Mucosa of rectum (tissue), 2 donors: Measurements from ENCODE around the gene CLRN1.
"Not testable (repeated sequence)": the region's sequence is repeated elsewhere in the genome, so short reads cannot be mapped to it uniquely, and the experiment has no call there.

Experiments
- H3K27ac ChIP-seq, 2 donors: one replicate each; pipeline ENCODE4 v1.7.0; 2013; ENCODE audit warnings: inconsistent platforms in 2 of 2, low read depth in 2 of 2, low read length in 2 of 2
- H3K27me3 ChIP-seq, 2 donors: one replicate each; pipeline ENCODE4 v1.7.0; 2013; ENCODE audit warnings: low read length in 2 of 2; ENCODE audit not compliant: control insufficient read depth in 2 of 2, insufficient read depth in 2 of 2
- H3K36me3 ChIP-seq, 2 donors: one replicate each; pipeline ENCODE4 v1.7.0; 2013; ENCODE audit warnings: low read length in 2 of 2; ENCODE audit not compliant: control insufficient read depth in 2 of 2, insufficient read depth in 2 of 2
- H3K4me1 ChIP-seq, 2 donors: one replicate each; pipeline ENCODE4 v1.7.0; 2013; ENCODE audit warnings: low read length in 2 of 2, mild to moderate bottlenecking in 1 of 2; ENCODE audit not compliant: control insufficient read depth in 2 of 2, insufficient read depth in 2 of 2
- H3K4me3 ChIP-seq, 2 donors: one replicate each; pipeline ENCODE4 v1.7.0; 2013; ENCODE audit warnings: low read length in 2 of 2
- H3K9ac ChIP-seq, 2 donors: one replicate each; pipeline ENCODE4 v1.7.0; 2013; ENCODE audit warnings: low read length in 2 of 2, low read depth in 1 of 2, mild to moderate bottlenecking in 1 of 2
- H3K9me3 ChIP-seq, 2 donors: one replicate each; pipeline ENCODE4 v1.7.0; 2013; ENCODE audit warnings: low read length in 2 of 2; ENCODE audit not compliant: control insufficient read depth in 2 of 2
- donor health status: healthy.
- donor health status: Normal muscosa, but diverticular disease.

The CLRN1 gene

GRCh38 chr3:151003768-151004134, 31.2 kb upstream of the CLRN1 start:
- Histone ChIP-seq H3K27ac (no peak overlapping the region), H3K4me3 (no peak overlapping the region), H3K36me3 (no peaks in the 10 kb centered on the region), H3K4me1 (no peaks in the 10 kb centered on the region), H3K9ac (no peak overlapping the region), H3K9me3 (no peaks in the 10 kb centered on the region), H3K27me3 (no peaks in the 10 kb centered on the region)

GRCh38 chr3:151003029-151003767, 30.7 kb upstream of the CLRN1 start:
- Histone ChIP-seq H3K9ac (no peak overlapping the region), H3K9me3 (no peaks in the 10 kb centered on the region), H3K27ac (no peak overlapping the region), H3K36me3 (no peaks in the 10 kb centered on the region), H3K27me3 (no peaks in the 10 kb centered on the region), H3K4me1 (no peaks in the 10 kb centered on the region), H3K4me3 (no peak overlapping the region)

- Histone ChIP-seq H3K36me3 (no peaks in the 10 kb centered on the region), H3K9ac (no peak overlapping the region), H3K4me3 (no peak overlapping the region), H3K4me1 (no peaks in the 10 kb centered on the region), H3K27me3 (no peaks in the 10 kb centered on the region), H3K27ac (no peak overlapping the region), H3K9me3 (no peaks in the 10 kb centered on the region)
Measured at GRCh38 chr3:151002003-151002981, 29.8 kb upstream of the CLRN1 start.

- Histone ChIP-seq H3K36me3 (no peaks in the 10 kb centered on the region), H3K4me1 (no peaks in the 10 kb centered on the region), H3K9ac (no peak overlapping the region), H3K4me3 (no peak overlapping the region), H3K9me3 (no peaks in the 10 kb centered on the region), H3K27me3 (no peaks in the 10 kb centered on the region), H3K27ac (no peak overlapping the region)
Measured at GRCh38 chr3:150998996-150999395, 26.5 kb upstream of the CLRN1 start.

GRCh38 chr3:150996731-150997130, 24.2 kb upstream of the CLRN1 start:
- no peaks in the 10 kb centered on the region for H3K36me3 ChIP-seq
- H3K27ac ChIP-seq, result no peak overlapping the region
- no peak overlapping the region for H3K4me3 ChIP-seq
- H3K27me3 ChIP-seq, result no peaks in the 10 kb centered on the region
- no peaks in the 10 kb centered on the region for H3K9me3 ChIP-seq
- no peaks in the 10 kb centered on the region for H3K4me1 ChIP-seq
- H3K9ac ChIP-seq, result no peak overlapping the region

- H3K4me1 ChIP-seq, result no peaks in the 10 kb centered on the region
- no peak overlapping the region for H3K27ac ChIP-seq
- no peaks in the 10 kb centered on the region for H3K9me3 ChIP-seq
- no peaks in the 10 kb centered on the region for H3K36me3 ChIP-seq
- H3K4me3 ChIP-seq, result no peak overlapping the region
- no peaks in the 10 kb centered on the region for H3K27me3 ChIP-seq
- no peak overlapping the region for H3K9ac ChIP-seq
Measured at GRCh38 chr3:150995510-150995909, 23.0 kb upstream of the CLRN1 start.

- H3K36me3 ChIP-seq, result no peaks in the 10 kb centered on the region
- H3K27me3 ChIP-seq, result no peaks in the 10 kb centered on the region
- no peaks in the 10 kb centered on the region for H3K9me3 ChIP-seq
- H3K9ac ChIP-seq, result no peak overlapping the region
- H3K4me1 ChIP-seq, result no peaks in the 10 kb centered on the region
- no peak overlapping the region for H3K4me3 ChIP-seq
- no peak overlapping the region for H3K27ac ChIP-seq
Measured at GRCh38 chr3:150989208-150989607, 16.7 kb upstream of the CLRN1 start.

GRCh38 chr3:150988395-150988794, 15.9 kb upstream of the CLRN1 start:
- H3K4me3 ChIP-seq, H3K27ac ChIP-seq, H3K27me3 ChIP-seq, H3K36me3 ChIP-seq, H3K9ac ChIP-seq, H3K9me3 ChIP-seq, H3K4me1 ChIP-seq: not testable (repeated sequence)

- Histone ChIP-seq H3K4me3 (no peak overlapping the region), H3K4me1 (no peaks in the 10 kb centered on the region), H3K27ac (no peak overlapping the region), H3K9me3 (no peaks in the 10 kb centered on the region), H3K9ac (no peak overlapping the region), H3K27me3 (no peaks in the 10 kb centered on the region), H3K36me3 (no peaks in the 10 kb centered on the region)
Measured at GRCh38 chr3:150985711-150986110, 13.2 kb upstream of the CLRN1 start.

- Histone ChIP-seq H3K9me3 (no peaks in the 10 kb centered on the region), H3K36me3 (no peaks in the 10 kb centered on the region), H3K4me3 (no peak overlapping the region), H3K27ac (no peak overlapping the region), H3K9ac (no peak overlapping the region), H3K27me3 (peaks cover 0 to 3% of the 10 kb centered on the region in 2 donors), H3K4me1 (no peaks in the 10 kb centered on the region)
Measured at GRCh38 chr3:150984066-150984465, 11.5 kb upstream of the CLRN1 start.
